ENCODE measurements around the gene SLAMF9. TPM values are rescaled to one million over a fixed set of nuclear protein-coding genes. Genes with fewer than 3 reads are reported as not detected.

The SLAMF9 gene
- total and polyA plus RNA-seq, 2 of the 8 experiments (the other 6 are each of a cell fraction or from before 2014, with no cell fraction given): not detected

- TF ChIP-seq CHD7 (IDR thresholded peaks at IDR 0.05; ENCODE audit: insufficient replicate concordance, low read length) (no peak), YY1 (IDR thresholded peaks at IDR 0.05; ENCODE audit: low read depth, low read length) (no peak), BCL11A (IDR thresholded peaks at IDR 0.05; ENCODE audit: low read depth in 2 of 2, low read length in 2 of 2) (no peak), TBP (IDR thresholded peaks at IDR 0.05; ENCODE audit: low read depth, low read length) (no peak), ZNF274 (IDR thresholded peaks at IDR 0.05; ENCODE audit: borderline replicate concordance, extremely low read depth, low read length) (no peak), KDM1A (IDR thresholded peaks at IDR 0.05; ENCODE audit: borderline replicate concordance, low read length) (no peak), SRF (IDR thresholded peaks at IDR 0.05; ENCODE audit: low read depth, low read length) (no peak), PHF8 (conservative IDR thresholded peaks at IDR 0.05; ENCODE audit: low read depth, low read length) (no peak), POU5F1 (IDR thresholded peaks at IDR 0.05; ENCODE audit: low read depth, low read length) (no peak)
Observed at GRCh38 chr1:159955456-159955855, 1.4 kb upstream of the SLAMF9 start (continued).

All from H1 (cell line).